ENCODE measurements around the gene RASSF3. TPM values are rescaled to one million over a fixed set of nuclear protein-coding genes. Genes with fewer than 3 reads are reported as not detected.

The RASSF3 gene
- total RNA-seq, 1 donor from 2014 or later, result 31.8 TPM

GRCh38 chr12:64670019-64670418 lies 59.7 kb downstream of the RASSF3 start:
- Mint-ChIP-seq H3K4me3 (peak overlapping the region; percentile 64), H3K27me3 (no peaks in the 10 kb centered on the region), H3K27ac (peak overlapping the region; percentile 64), H3K36me3 (no peaks in the 10 kb centered on the region), H3K9me3 (no peaks in the 10 kb centered on the region), H3K4me1 (ENCODE audit: unreplicated experiment) (peaks cover 66% of the 10 kb centered on the region)
- TF ChIP-seq CTCF (conservative IDR thresholded peaks at IDR 0.05), result peak; percentile 48
- DNase-seq (ENCODE audit: extremely low spot score, unreplicated experiment), result no peak

DNA sequence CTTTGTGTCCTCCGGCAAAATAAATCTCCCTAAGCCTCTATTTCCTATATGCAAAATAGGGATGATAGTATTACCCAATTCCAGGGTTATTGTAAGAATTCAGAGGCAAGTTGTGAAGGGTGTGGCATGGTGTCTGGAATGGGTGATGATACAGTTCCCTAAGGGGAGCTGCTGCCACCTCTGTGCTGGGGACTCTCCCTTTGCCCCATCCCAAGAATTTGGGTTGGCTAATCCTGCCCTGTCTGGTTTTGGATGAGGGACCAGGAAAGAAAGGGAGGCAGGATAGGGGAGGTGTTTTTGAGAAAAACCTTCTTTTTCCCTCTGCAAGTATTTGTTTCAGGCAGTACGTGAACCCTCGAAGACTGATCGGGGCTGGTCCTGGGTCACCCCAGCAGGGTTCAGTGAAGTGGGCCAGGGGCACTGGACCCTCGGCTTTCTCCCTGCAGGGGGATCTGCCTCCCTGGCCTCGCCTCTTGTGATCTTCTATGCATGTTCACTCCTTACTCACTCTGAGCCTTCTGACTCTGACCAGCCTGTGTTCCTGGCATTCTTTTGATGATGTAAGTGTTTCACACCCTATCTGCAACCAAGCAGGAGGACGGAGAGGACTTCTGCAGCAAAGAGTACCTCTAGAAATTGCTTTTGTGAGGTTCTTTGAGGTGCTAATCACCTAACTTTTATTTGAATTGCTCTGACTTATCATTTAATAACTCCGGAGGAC lies 60.8 kb downstream of the RASSF3 start:
- TF ChIP-seq CTCF (conservative IDR thresholded peaks at IDR 0.05), result no peak
- Mint-ChIP-seq H3K9me3 (no peaks in the 10 kb centered on the region), H3K27ac (peak overlapping the region; percentile 77), H3K36me3 (no peaks in the 10 kb centered on the region), H3K27me3 (no peaks in the 10 kb centered on the region), H3K4me3 (no peak overlapping the region), H3K4me1 (ENCODE audit: unreplicated experiment) (peaks cover 64% of the 10 kb centered on the region)
- no peak for DNase-seq (ENCODE audit: extremely low spot score, unreplicated experiment)

- Mint-ChIP-seq H3K27ac (peak overlapping the region; percentile 77), H3K36me3 (no peaks in the 10 kb centered on the region)
- no peak for DNase-seq (ENCODE audit: extremely low spot score, unreplicated experiment)
Observed at GRCh38 chr12:64671681-64672080, 61.4 kb downstream of the RASSF3 start.

GRCh38 chr12:64672925-64673409 lies 62.7 kb downstream of the RASSF3 start:
- H3K27ac Mint-ChIP-seq, result peak overlapping the region; percentile 57
- no peak for DNase-seq (ENCODE audit: extremely low spot score, unreplicated experiment)
- peak overlapping the region; percentile 55 for H3K4me3 Mint-ChIP-seq

More at GRCh38 chr12:64671681-64672080, 61.4 kb downstream of the RASSF3 start:
- no peak for TF ChIP-seq CTCF (conservative IDR thresholded peaks at IDR 0.05)
- no peak overlapping the region for H3K4me3 Mint-ChIP-seq
- H3K9me3 Mint-ChIP-seq, result no peaks in the 10 kb centered on the region
- peaks cover 59% of the 10 kb centered on the region for H3K4me1 Mint-ChIP-seq (ENCODE audit: unreplicated experiment)
- H3K27me3 Mint-ChIP-seq, result no peaks in the 10 kb centered on the region

GRCh38 chr12:64673490-64674169 lies 63.3 kb downstream of the RASSF3 start:
- no peak for DNase-seq (ENCODE audit: extremely low spot score, unreplicated experiment)
- H3K27me3 Mint-ChIP-seq, result no peaks in the 10 kb centered on the region
- peaks cover 64% of the 10 kb centered on the region for H3K4me1 Mint-ChIP-seq (ENCODE audit: unreplicated experiment)
- TF ChIP-seq CTCF (conservative IDR thresholded peaks at IDR 0.05), result no peak
- H3K36me3 Mint-ChIP-seq, result no peaks in the 10 kb centered on the region
- peak overlapping the region; percentile 46 for H3K4me3 Mint-ChIP-seq
- no peaks in the 10 kb centered on the region for H3K9me3 Mint-ChIP-seq
- H3K27ac Mint-ChIP-seq, result peak overlapping the region; percentile 57

More at GRCh38 chr12:64672925-64673409, 62.7 kb downstream of the RASSF3 start:
- no peak for TF ChIP-seq CTCF (conservative IDR thresholded peaks at IDR 0.05)
- H3K4me1 Mint-ChIP-seq (ENCODE audit: unreplicated experiment), result peaks cover 63% of the 10 kb centered on the region
- H3K36me3 Mint-ChIP-seq, result no peaks in the 10 kb centered on the region
- no peaks in the 10 kb centered on the region for H3K27me3 Mint-ChIP-seq
- H3K9me3 Mint-ChIP-seq, result no peaks in the 10 kb centered on the region
